M059J (cell line): Measurements from ENCODE around the gene SMYD3. TPM values are rescaled to one million over a fixed set of nuclear protein-coding genes. Genes with fewer than 3 reads are reported as not detected.
"Not testable (repeated sequence)": the region's sequence is repeated elsewhere in the genome, so short reads cannot be mapped to it uniquely, and the experiment has no call there.

ENCODE experiments used
- DNase-seq: peaks from one replicate; pipeline ENCODE4 v3.0.0-alpha.2; 2012; ENCODE audit warnings: low read depth
- total RNA-seq: library from RNA; depleted of rRNA; stranded (reverse); fragments of >200 nt; shearing (Covaris generic); gene quantifications from 2 replicates; pipeline ENCODE4 v1.2.3, GENCODE V29; 2014

Gene SMYD3
- total RNA-seq, 1 experiment from 2014 or later, result 35.5 TPM

DNA sequence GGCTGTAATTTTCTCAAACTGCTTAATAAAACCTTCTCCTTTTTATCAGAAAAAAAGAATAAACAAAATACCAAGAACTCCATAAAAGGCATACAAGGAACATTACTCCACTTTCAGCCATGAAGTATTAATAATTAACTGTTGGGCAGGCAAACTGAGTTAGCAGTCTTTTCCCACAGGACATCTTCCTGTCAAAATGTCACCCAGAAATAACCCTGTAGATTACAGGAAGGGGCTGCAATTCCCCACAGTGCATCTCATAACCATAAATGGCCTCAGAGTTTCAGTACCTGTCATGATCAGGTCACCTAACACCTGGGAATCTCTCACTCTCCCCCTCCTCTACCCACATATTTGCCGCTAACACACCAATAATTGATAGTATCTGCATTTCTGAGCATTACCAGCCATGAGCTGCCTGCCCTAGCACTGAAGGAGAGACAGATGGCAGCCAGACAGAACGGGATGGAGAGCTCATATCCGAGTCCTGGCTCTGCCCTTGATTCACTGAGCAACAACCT lies 475.0 kb downstream of the SMYD3 start:
- DNase-seq, result no peak

DNA sequence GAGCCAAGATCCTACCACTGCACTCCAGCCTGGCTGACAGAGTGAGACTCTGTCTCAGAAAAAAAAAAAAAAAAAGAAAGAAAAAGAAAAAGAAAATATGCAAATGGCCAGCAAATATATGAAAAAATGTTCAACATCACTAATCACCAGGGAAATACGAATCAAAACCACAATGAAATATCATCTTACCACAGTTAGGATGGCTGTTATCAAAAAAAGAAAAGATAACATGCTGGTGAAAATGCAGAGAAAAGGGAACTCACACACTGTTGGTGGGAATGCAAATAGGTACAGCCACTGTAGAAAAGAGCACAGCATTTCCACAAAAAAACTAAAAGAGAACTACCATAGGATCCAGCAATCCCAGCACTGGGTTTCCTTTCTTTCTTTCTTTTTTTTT lies 477.5 kb downstream of the SMYD3 start:
- peak; percentile 9 for DNase-seq

DNA sequence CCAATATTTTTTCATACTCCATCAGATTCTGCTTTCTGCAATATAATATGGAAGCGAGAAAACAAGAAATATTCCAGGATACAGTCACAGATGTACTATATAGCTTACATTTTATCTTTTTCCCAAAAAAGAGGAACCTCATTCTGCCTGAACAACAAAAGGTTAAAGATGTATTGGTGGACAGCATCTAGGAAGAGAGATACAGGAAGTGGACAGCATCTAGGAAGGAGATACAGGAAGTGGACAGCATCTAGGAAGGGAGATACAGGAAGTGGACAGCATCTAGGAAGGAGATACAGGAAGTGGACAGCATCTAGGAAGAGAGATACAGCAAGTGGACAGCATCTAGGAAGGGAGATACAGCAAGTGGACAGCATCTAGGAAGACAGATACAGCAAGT lies 483.0 kb downstream of the SMYD3 start:
- not testable (repeated sequence) for DNase-seq

- no peak for DNase-seq
These were observed 486.7 kb downstream of the SMYD3 start for GRCh38 chr1:246020211-246020954.

DNA sequence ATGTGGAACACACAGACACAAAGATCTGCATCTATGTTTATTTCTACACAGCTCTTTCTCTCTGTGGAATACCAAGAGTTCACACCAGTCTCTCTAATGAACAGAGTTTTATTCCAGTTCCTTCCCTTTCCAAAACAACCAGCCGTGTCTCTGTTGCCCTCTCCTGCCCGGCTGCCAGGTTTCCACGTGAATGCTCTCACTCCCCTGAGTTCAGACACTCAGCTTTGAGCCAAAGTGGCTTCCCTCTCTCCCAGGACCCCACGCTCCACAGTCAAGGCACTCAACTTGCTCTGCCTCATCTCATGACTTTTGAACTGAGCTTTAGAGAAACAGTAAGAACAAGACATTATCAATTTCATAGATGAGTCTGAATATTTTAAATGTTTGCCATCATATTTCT lies 488.9 kb downstream of the SMYD3 start:
- DNase-seq, result no peak

DNA sequence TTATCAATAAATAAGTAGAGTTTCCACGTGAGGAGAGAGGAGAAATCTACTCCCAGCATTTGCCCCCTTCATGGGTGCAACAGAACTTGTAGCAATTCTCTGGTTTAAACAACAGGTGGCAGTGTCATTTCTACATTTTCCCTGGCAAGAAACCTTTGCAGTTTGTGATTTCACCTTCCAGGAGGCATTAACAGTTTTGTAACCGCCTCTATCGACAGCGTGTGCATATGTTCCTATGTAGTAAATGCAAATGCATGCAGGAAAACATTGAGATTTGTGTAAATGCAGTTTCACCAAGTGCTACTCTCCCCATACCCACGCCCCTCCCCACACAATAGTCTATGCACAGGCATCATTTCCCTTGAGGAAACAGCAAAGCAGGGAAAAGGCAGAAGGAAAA lies 494.7 kb downstream of the SMYD3 start:
- DNase-seq, result peak; percentile 38

GRCh38 chr1:246010386-246010785 lies 496.7 kb downstream of the SMYD3 start:
- no peak for DNase-seq

GRCh38 chr1:246008363-246008831 lies 498.7 kb downstream of the SMYD3 start:
- no peak for DNase-seq

- peak; percentile 96 for DNase-seq
These were observed 502.0 kb downstream of the SMYD3 start for GRCh38 chr1:246005067-246005466.

DNA sequence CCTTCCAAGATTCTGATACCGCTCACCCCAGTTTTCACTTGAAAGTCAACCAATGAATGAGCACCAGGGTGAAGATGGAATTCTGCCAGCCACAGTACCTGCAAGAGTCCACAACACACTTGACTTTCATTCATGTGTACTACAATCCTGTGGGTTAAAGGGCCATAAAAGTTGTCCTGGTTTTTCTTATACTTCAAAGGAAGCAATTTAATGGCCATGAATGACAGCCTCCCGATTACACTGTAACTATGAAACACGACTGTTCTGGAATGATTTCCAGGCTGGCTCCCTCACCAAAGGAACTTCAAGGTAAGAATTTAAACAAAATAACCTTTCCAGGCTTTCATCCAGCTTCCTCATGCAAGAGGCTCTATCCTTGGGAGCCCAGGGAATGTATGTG lies 502.8 kb downstream of the SMYD3 start:
- peak; percentile 32 for DNase-seq

- DNase-seq, result no peak
These were observed 503.7 kb downstream of the SMYD3 start for GRCh38 chr1:246003442-246003730.

GRCh38 chr1:246002725-246003441 lies 504.2 kb downstream of the SMYD3 start:
- DNase-seq, result peak; percentile 78

- no peak for DNase-seq
These were observed 505.2 kb downstream of the SMYD3 start for GRCh38 chr1:246001837-246002230.

DNA sequence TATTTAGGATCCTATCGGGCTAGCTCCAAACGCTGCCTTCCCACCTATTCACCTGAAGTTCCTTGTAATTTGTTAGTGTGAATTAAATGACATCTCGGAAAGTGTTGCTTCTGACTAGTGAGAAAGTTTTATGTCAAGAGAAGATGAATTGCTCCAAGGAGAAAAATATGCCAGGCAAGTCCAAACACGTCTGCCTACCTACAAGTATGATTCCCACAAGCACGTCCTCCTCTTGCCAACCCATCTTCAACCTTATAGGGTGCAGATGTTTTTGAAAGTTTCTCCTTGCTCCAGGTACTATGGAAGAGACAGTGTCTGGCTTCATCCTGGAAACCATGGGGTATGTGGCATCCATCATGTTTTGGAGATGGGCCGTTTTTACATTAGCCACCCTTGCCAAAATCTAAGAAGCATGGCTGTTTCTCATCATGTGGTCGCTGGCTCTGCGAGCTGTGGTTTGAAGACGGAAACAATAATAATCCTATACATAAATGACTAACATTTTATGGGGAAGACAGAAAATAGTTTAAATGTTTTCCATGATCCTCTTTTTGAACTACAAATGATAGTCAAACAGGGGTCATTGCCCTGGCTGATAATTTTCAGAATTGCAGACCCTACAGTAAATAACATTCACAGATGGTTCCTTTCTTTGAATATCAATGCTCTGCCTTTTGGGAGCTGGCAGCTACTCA lies 505.8 kb downstream of the SMYD3 start:
- DNase-seq, result no peak

GRCh38 chr1:246000638-246001015 lies 506.5 kb downstream of the SMYD3 start:
- no peak for DNase-seq

DNA sequence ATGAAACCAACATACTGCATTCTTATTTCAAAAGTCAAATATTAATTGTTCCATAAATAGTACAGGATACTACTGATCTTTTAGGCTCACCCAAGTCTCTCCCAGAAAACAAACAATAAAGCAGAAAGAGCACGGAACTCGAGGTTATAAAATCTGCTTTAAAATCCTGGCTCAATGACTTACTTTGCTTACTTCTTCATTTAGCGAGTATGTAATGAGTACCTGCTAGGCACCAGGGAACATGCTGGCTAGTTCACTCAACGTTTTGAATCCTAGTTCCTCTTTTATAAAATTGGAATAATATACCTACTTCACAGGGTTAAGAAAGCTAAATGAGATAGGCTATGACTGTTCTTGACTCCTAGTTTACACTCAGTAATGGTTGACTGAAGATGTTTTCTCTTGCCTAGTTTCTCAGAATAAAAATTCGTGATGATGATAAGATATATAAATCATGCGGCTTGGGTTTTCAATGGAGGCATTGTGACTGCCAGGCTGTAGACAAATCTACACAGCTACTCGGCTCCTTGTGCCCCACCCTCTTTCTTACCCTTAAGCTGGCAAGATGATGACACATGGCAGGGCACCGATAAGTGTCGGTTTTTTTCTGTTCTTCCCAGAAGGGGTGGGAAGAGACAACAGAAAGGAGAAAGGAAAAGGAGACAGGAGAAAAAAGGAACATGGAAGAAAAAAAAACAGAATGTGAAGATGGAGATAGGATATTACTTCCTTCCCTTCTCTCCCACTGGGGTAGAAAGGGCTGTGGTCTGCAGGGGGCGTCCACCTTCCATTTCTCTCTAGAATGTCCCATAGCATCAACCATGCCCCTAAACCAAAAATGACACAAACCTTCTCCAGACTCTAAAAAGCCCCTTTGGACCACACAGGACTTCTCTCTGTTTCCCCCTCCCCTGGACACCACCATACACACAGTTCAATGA lies 507.1 kb downstream of the SMYD3 start:
- DNase-seq, result no peak

GRCh38 chr1:245997471-245998258 lies 509.4 kb downstream of the SMYD3 start:
- peak; percentile 81 for DNase-seq

- no peak for DNase-seq
These were observed 510.3 kb downstream of the SMYD3 start for GRCh38 chr1:245996811-245997210.

- DNase-seq, result no peak
These were observed 511.6 kb downstream of the SMYD3 start for GRCh38 chr1:245995474-245995873.

GRCh38 chr1:245991266-245991665 lies 515.8 kb downstream of the SMYD3 start:
- DNase-seq, result no peak
